Testis (tissue), 3 donors: ENCODE results near the gene EIF2B4. TPM values are rescaled to one million over a fixed set of nuclear protein-coding genes. Genes with fewer than 3 reads are reported as not detected.

Source experiments
- DNase-seq: peaks from one replicate; pipeline ENCODE4 v3.0.0-alpha.2; 2019
- H3K27ac ChIP-seq, 2 donors: fragments of 200-600 bp; sonication (generic); one replicate each; pipeline ENCODE4 v1.5.1; 2019
- H3K27me3 ChIP-seq: fragments of 200-600 bp; sonication (generic); one replicate; pipeline ENCODE4 v1.5.1; 2019
- H3K36me3 ChIP-seq: fragments of 200-600 bp; sonication (generic); one replicate; pipeline ENCODE4 v1.5.1; 2017; ENCODE audit warnings: low read depth; ENCODE audit errors: missing control alignments
- H3K4me1 ChIP-seq: fragments of 200-600 bp; sonication (generic); one replicate; pipeline ENCODE4 v1.5.1; 2019
- H3K4me3 ChIP-seq, 2 donors: fragments of 200-600 bp; sonication (generic); one replicate each; pipeline ENCODE4 v1.5.1; 2017 to 2019
- H3K9me3 ChIP-seq: fragments of 200-600 bp; sonication (generic); one replicate; pipeline ENCODE4 v1.5.1; 2017
- POLR2A ChIP-seq: fragments of 450-650 bp; IDR thresholded peaks from one replicate; pipeline ENCODE4 v1.6.1; 2017; ENCODE audit warnings: antibody characterized with exemption, mild to moderate bottlenecking, moderate library complexity
- WGBS, 2 donors: methylation state at CpG; one replicate each; pipeline ENCODE4 v1.1.5; 2018; 5-methylcytosine and 5-hydroxymethylcytosine counted together
- intact Hi-C: fragments of 100-400 bp; cut with DNase I; formaldehyde crosslinking; loops from one replicate; pipeline ENCODE4 v1.15.1; 2023; ENCODE audit warnings: low total_unique reads
- polyA plus RNA-seq: library from polyadenylated mRNA; stranded (reverse); fragments of 350-450 nt; fragmentation: Illumina TruSeq; extraction: RNeasy Lipid Tissue Mini Kit (QIAGEN cat#74804); gene quantifications from one replicate; pipeline ENCODE4 v1.2.3, GENCODE V29; 2014; ENCODE audit warnings: low read depth, low replicate concordance; ENCODE audit not compliant: insufficient read depth
- total RNA-seq, 2 donors: library from RNA; depleted of rRNA; stranded (reverse); fragments of >200 nt; gene quantifications; one replicate each; pipeline ENCODE4 v1.2.3, GENCODE V29; 2016
- TF ChIP-seq, protein P1 (sequence below), 3 experiments: fragments of 450-650 bp in 2 of 3; fragments of 200-600 bp in 1 of 3; sonication (generic) in 1 of 3; IDR thresholded peaks; one replicate each; pipeline ENCODE4 v1.5.1; 2016 to 2019; ENCODE audit warnings: antibody characterized with exemption in 3 of 3, mild to moderate bottlenecking in 2 of 3, moderate library complexity in 1 of 3

The EIF2B4 gene
- total and polyA plus RNA-seq, 3 donors from 2014 or later: 59.4 to 111 (median 67.7) TPM

DNA sequence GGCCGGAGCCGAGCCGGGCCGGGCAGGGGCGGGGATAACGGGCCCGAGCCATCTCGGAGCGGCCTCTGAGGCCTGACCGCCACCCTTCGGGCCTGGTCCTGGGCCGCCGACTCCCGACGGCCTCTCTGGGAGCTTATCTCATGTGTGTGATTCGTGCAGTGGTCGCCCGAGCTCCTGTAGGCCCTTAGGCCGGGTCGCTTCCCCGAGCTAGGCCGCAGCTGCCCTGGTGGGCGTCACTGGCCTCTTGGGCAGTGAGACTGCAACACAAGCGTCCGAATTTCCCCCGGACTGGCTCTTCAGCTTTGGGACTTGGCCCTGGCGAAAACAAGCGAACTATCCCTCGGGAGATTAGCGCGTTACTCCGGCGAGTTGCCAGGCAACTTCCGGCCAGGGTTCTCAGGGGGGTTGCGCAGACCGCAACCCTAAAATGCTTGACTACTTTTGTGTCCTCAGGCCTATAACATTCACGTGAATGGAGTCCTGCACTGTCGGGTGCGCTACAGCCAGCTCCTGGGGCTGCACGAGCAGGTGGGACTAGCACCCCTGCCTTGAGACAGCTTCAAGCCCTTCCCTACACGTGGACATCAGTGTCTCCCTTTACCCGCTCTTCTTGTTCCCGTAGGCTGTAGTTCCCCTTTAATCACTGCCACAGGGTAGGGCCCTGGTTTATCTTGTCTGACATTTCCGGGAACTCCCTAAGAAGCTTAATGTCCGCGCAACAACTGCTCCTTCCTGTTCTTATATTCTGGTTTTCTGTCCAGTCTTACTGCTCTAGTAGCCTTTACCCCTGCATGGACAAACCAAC, 880 bp upstream of the EIF2B4 start:
- intact Hi-C loops: no loop called here

DNA sequence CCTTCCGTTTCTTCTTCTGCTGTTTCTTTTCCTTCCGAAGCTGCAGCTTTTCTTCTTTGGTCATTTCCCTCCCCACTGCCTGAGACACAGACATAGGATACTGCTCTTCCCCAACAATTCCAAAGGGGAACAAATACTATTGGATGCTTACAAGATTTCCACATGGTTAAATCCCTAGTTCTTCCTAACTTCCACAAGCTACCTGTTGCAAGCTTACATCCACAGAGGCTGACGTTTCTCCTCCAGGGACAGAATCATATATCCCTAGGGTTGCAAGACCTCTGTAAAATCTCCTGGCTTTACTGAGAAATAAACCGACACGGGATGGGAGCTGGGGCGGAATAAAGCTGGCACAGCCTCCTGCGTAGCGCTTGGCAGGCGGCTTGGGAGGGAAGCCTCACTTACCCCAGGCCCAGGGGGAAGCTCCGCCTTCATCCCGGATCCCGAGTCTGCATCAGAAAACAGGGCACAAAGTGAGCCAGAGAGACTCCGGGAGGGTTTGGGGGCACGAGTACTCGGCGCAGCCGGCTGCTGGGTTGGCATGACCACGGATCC, 590 bp downstream of the EIF2B4 start:
- WGBS, 2 donors: 1% methylated on average over 9 to 18 of the region's 18 CpGs

More for the DNA sequence above, 880 bp upstream of the EIF2B4 start:
- Histone ChIP-seq H3K27me3 (no peaks in the 10 kb centered on the region), H3K4me1 (peaks cover 23% of the 10 kb centered on the region), H3K36me3 (no peaks in the 10 kb centered on the region), H3K9me3 (no peaks in the 10 kb centered on the region), H3K27ac (peak overlapping the region; percentile 71 to 92), H3K4me3 (peak overlapping the region; percentile 86 to 87)
- no peak for TF ChIP-seq POLR2A
- TF ChIP-seq, protein P1, sequence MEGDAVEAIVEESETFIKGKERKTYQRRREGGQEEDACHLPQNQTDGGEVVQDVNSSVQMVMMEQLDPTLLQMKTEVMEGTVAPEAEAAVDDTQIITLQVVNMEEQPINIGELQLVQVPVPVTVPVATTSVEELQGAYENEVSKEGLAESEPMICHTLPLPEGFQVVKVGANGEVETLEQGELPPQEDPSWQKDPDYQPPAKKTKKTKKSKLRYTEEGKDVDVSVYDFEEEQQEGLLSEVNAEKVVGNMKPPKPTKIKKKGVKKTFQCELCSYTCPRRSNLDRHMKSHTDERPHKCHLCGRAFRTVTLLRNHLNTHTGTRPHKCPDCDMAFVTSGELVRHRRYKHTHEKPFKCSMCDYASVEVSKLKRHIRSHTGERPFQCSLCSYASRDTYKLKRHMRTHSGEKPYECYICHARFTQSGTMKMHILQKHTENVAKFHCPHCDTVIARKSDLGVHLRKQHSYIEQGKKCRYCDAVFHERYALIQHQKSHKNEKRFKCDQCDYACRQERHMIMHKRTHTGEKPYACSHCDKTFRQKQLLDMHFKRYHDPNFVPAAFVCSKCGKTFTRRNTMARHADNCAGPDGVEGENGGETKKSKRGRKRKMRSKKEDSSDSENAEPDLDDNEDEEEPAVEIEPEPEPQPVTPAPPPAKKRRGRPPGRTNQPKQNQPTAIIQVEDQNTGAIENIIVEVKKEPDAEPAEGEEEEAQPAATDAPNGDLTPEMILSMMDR (IDR thresholded peaks at IDR 0.05): no peak
- DNase-seq: peak; percentile 46
- 1 to 3% methylated on average over 8 to 46 of the region's 46 CpGs for WGBS, 2 donors

GRCh38 chr2:27363933-27364332, 6.2 kb downstream of the EIF2B4 start:
- no peak for DNase-seq
- Histone ChIP-seq H3K27ac (no peak overlapping the region), H3K36me3 (no peaks in the 10 kb centered on the region), H3K4me1 (peaks cover 5% of the 10 kb centered on the region), H3K27me3 (no peaks in the 10 kb centered on the region), H3K4me3 (no peak overlapping the region), H3K9me3 (no peaks in the 10 kb centered on the region)
- WGBS, 2 donors: 88 to 93% methylated on average over 2 of the region's 2 CpGs
- intact Hi-C loops: no loop called here
- TF ChIP-seq POLR2A: no peak
- TF ChIP-seq, protein P1 (IDR thresholded peaks at IDR 0.05): no peak

More for the DNA sequence above, 590 bp downstream of the EIF2B4 start:
- Histone ChIP-seq H3K27me3 (no peaks in the 10 kb centered on the region), H3K4me3 (peak overlapping the region; percentile 86 to 87), H3K27ac (peak overlapping the region; percentile 71 to 92), H3K36me3 (no peaks in the 10 kb centered on the region), H3K9me3 (no peaks in the 10 kb centered on the region), H3K4me1 (peaks cover 23% of the 10 kb centered on the region)
- intact Hi-C loops: no loop called here
- DNase-seq: no peak
- TF ChIP-seq POLR2A: no peak
- TF ChIP-seq, protein P1 (IDR thresholded peaks at IDR 0.05): no peak

- intact Hi-C loops: no loop called here
- Histone ChIP-seq H3K36me3 (no peaks in the 10 kb centered on the region), H3K27ac (no peak overlapping the region), H3K9me3 (no peaks in the 10 kb centered on the region), H3K4me1 (peaks cover 5% of the 10 kb centered on the region), H3K4me3 (no peak overlapping the region), H3K27me3 (no peaks in the 10 kb centered on the region)
- no peak for TF ChIP-seq POLR2A
- TF ChIP-seq, protein P1 (IDR thresholded peaks at IDR 0.05): no peak
- no peak for DNase-seq
- 80 to 87% methylated on average over 4 of the region's 4 CpGs for WGBS, 2 donors
These were observed 7.3 kb downstream of the EIF2B4 start for GRCh38 chr2:27362678-27363420.
